Fibroblast of pulmonary artery (primary cell): ENCODE data around the gene STAT5B.
A peak's percentile ranks its signal among the peaks of the same experiment; 100 is the strongest.

ENCODE experiments used
- DNase-seq: peaks from one replicate; pipeline ENCODE4 v3.0.0-alpha.2; 2010; ENCODE audit warnings: low read depth
- H3K4me3 ChIP-seq: replicated peaks from 2 replicates; pipeline ENCODE4 v1.5.1; 2011; ENCODE audit warnings: low read depth, mild to moderate bottlenecking, control low read depth, low read length, moderate library complexity
- TF ChIP-seq, protein P1 (sequence below): IDR thresholded peaks from 2 replicates; pipeline ENCODE4 v1.5.1; 2011; ENCODE audit warnings: mild to moderate bottlenecking, control low read depth, low read length, inconsistent platforms; ENCODE audit errors: missing control alignments

STAT5B gene

DNA sequence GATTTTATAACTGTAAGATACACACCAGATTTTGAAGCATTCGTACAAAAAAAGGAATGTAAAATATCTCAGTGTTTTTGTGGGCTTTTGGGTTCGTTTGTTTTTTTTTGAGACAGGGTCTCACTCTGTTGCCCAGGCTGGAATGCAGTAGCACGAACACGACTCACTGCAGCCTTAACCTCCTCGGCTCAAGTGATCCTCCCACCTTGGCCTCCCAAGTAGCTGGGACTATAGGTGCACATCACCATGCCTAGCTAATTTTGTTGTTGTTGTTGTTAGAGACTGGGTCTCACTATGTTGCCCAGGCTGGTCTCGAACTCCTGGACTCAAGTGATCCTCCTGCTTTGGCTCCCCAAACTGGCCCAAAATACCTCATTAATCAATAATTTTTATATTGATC is 15.9 kb downstream of the STAT5B start:
- no peak overlapping the region for H3K4me3 ChIP-seq
- TF ChIP-seq, protein P1, sequence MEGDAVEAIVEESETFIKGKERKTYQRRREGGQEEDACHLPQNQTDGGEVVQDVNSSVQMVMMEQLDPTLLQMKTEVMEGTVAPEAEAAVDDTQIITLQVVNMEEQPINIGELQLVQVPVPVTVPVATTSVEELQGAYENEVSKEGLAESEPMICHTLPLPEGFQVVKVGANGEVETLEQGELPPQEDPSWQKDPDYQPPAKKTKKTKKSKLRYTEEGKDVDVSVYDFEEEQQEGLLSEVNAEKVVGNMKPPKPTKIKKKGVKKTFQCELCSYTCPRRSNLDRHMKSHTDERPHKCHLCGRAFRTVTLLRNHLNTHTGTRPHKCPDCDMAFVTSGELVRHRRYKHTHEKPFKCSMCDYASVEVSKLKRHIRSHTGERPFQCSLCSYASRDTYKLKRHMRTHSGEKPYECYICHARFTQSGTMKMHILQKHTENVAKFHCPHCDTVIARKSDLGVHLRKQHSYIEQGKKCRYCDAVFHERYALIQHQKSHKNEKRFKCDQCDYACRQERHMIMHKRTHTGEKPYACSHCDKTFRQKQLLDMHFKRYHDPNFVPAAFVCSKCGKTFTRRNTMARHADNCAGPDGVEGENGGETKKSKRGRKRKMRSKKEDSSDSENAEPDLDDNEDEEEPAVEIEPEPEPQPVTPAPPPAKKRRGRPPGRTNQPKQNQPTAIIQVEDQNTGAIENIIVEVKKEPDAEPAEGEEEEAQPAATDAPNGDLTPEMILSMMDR, result no peak
- no peak for DNase-seq

DNA sequence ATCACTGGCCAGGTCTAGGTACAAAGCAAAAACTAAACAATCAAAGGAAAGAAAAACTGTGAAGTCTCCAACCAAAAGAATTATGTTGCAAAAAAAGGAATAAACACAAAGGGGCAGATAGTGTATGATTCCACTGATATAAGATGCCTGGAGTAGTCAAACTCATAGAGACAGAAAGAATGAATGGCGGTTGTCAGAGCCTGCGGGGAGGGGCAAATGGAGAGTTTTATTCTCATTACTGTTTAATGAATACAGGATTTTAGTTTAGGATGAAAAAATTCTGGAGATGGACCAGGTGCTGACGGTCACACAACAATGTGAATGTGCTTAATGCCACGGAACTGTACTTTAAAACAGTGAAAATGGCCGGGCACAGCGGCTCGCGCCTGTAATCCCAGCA is 20.7 kb downstream of the STAT5B start:
- TF ChIP-seq, protein P1, result no peak
- DNase-seq, result no peak

DNA sequence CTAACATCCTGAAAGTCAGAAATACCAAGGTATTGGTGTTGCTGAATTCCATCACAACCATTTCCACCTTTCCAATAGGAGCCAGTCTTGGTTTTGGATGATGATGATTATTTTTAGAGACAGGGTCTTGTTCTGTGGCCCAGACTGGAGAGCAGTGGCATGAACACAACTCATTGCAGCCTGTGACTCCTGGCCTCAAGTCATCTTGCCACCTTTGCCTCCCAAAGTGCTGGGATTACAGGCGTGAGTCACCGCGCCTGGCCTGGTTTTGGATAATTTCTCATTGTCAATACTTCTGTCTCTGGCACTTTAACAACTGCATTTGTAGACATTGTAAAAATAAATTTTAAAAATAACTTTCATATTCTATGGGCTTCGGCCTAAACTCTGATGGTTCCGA is 22.6 kb downstream of the STAT5B start:
- H3K4me3 ChIP-seq, result no peak overlapping the region
- DNase-seq, result no peak
- TF ChIP-seq, protein P1, result no peak

More for the DNA sequence above, 20.7 kb downstream of the STAT5B start:
- H3K4me3 ChIP-seq, result no peak overlapping the region

DNA sequence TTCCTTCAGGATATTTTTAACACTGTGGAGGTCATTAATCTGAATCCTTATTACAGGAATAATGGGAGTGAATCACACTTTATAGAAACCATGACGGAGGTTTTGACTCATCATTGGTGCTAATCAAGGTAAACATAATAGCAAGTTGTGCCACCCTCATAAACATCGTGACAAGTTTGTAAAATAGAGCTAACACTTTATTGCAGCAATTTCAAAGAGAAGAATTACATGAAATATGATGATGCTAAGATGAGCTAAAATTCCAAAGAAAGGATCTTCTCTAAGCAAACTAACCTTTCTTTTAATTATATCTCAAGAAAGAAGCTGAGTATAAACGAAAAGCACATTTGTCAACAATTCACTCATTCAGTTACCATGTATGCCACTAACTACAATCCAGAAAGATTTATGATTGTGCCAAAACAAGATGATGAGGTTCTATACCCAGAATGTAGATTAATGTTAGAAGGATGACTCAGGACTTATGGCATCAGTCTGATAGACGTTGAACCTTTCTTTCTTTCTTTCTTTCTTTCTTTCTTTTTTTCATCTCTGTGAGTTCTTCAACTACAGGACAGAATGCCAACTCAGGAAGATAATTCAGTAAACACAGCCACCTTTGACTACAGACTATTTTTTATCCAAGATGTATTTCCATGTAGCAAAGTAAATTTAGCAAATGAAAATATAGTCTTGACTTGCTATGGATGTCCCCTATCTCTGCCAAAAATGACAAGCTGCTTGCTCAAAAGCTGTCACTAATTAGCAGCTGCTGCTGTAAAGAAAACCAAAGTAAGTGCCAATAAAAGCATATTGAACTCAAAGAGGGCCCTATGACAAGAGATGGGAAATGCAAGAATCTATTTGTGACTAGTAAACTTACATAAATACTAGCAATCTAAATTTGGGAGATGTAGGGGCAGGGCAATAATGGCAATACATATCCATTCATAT is 23.3 kb downstream of the STAT5B start:
- TF ChIP-seq, protein P1, result no peak
- no peak overlapping the region for H3K4me3 ChIP-seq
- no peak for DNase-seq

DNA sequence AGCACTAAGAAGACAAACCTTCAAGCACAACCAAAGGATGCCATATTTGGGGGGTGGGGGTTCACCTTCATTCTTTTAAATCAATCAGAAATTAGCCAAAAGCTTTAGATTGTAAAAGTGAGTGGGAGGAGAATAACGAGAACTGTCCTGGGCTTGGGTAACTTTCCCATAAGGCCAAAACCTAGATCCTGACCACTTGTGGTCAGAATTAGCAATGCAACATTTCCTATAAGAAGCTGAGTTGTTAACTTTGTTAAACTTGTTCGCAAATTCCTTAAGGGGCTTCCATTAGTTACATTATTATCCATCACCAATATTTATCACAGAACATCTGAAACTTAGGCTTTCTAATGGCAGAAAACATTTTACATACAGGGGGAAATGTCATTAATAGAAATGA is 25.1 kb downstream of the STAT5B start:
- TF ChIP-seq, protein P1, result peak; percentile 54
- H3K4me3 ChIP-seq, result no peak overlapping the region
- peak; percentile 68 for DNase-seq

DNA sequence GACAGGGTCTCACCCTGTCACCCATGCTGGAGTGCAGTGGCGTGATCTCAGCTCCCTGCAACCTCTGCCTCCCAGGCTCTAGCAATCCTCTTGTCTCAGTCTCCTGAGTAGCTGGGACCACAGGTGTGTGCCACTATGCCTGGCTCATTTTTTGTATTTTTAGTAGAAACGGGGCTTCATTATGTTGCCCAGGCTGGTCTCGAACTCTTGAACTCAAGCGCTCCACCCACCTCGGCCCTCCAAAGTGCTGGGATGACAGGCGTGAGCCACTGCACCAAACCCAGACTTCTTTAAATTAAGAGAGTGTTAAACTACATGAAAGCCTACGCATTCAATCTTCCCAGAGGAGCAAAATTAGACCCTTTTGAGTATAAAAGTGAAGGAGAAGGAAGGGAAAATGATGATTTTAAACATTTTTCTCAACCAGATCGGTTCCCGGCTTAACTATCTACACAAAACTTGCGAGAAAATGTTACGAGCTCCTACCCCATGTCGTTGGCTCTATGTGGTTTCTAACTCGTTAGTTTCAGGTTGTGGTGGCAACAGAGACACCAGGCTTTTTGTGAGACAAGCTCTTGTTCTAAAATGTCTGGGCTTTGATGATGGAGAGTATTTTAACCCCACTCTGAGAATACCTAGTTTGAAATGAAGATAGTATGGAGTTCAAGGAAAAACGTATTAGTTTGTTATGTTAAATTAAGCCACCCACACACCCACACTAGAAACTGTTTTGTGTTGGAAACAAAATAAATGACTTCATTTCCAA is 26.3 kb downstream of the STAT5B start:
- TF ChIP-seq, protein P1, result no peak
- DNase-seq, result no peak
- no peak overlapping the region for H3K4me3 ChIP-seq
